T follicular helper cell (primary cell): ENCODE measurements around the gene IL13RA1.
"Not testable (repeated sequence)": the region's sequence is repeated elsewhere in the genome, so short reads cannot be mapped to it uniquely, and the experiment has no call there.

Experiments used
- DNase-seq: peaks from one replicate; pipeline ENCODE4 v3.0.0-alpha.2; 2020; ENCODE audit warnings: low read depth

IL13RA1 gene

GRCh38 chrX:118780509-118780908 lies 53.1 kb downstream of the IL13RA1 start:
- no peak for DNase-seq

GRCh38 chrX:118780911-118781310 lies 53.5 kb downstream of the IL13RA1 start:
- no peak for DNase-seq

GRCh38 chrX:118795528-118796280 lies 68.3 kb downstream of the IL13RA1 start:
- DNase-seq: no peak

GRCh38 chrX:118802857-118803256 lies 75.5 kb downstream of the IL13RA1 start:
- DNase-seq: no peak

GRCh38 chrX:118807151-118808017 lies 80.0 kb downstream of the IL13RA1 start:
- peak; percentile 10 for DNase-seq

- DNase-seq: not testable (repeated sequence)
Measured at GRCh38 chrX:118817257-118817656, 89.9 kb downstream of the IL13RA1 start.

- DNase-seq: peak; percentile 25
Measured at GRCh38 chrX:118823263-118824172, 96.1 kb downstream of the IL13RA1 start, which contains the start of gene ZCCHC12. Gene ZCCHC12 (plus strand): TSS chrX:118823824. CDS start chrX:118825245, 1,421 bp downstream.

- no peak for DNase-seq
Measured at GRCh38 chrX:118824173-118824730, 96.8 kb downstream of the IL13RA1 start.

- DNase-seq: no peak
Measured at GRCh38 chrX:118825227-118825626, 97.8 kb downstream of the IL13RA1 start.

GRCh38 chrX:118839334-118839958 lies 112.0 kb downstream of the IL13RA1 start:
- peak; percentile 21 for DNase-seq
